Right atrium auricular region (tissue), 2 donors: ENCODE results near the gene CD7. TPM values are rescaled to one million over a fixed set of nuclear protein-coding genes. Genes with fewer than 3 reads are reported as not detected.

Source experiments
- DNase-seq: peaks from one replicate; pipeline ENCODE4 v3.0.0-alpha.2; 2019; ENCODE audit warnings: low spot score
- H3K27ac ChIP-seq, 2 donors: fragments of 200-600 bp; sonication (generic); 1 replicate in 1 of 2; 2 replicates in 1 of 2; pipeline ENCODE4 v1.5.1; 2016 to 2019
- H3K27me3 ChIP-seq, 2 donors: fragments of 200-600 bp; sonication (generic); one replicate each; pipeline versions ENCODE4 v1.5.1 to v1.6.0; 2017 to 2019
- H3K36me3 ChIP-seq: fragments of 200-600 bp; sonication (generic); one replicate; pipeline ENCODE4 v1.5.1; 2016
- H3K4me1 ChIP-seq, 2 donors: fragments of 200-600 bp; sonication (generic); one replicate each; pipeline versions ENCODE4 v1.5.1 to v1.6.0; 2017 to 2019
- H3K4me3 ChIP-seq, 2 donors: fragments of 200-600 bp; sonication (generic); 1 replicate in 1 of 2; 2 replicates in 1 of 2; pipeline ENCODE4 v1.5.1; 2017 to 2019; ENCODE audit warnings: mild to moderate bottlenecking in 1 of 2, moderate library complexity in 1 of 2
- H3K9me3 ChIP-seq, 2 donors: fragments of 200-600 bp; sonication (generic); one replicate each; pipeline ENCODE4 v1.5.1; 2019
- CTCF ChIP-seq, 2 donors: fragments of 200-600 bp; sonication (generic); IDR thresholded peaks; one replicate each; pipeline ENCODE4 v1.5.1; 2019; ENCODE audit warnings: antibody characterized with exemption in 2 of 2
- total RNA-seq, 2 donors: library from RNA; depleted of rRNA; stranded (reverse); fragments of >200 nt; gene quantifications; one replicate each; pipeline ENCODE4 v1.1.0, GENCODE V29; 2016

The CD7 gene
- total RNA-seq, 2 donors from 2014 or later, result 1.7 TPM; not detected in 1

GRCh38 chr17:82297714-82298537 lies 19.5 kb downstream of the CD7 start:
- Histone ChIP-seq H3K4me3 (peak overlapping the region; percentile 29 to 50), H3K27me3 (no peaks in the 10 kb centered on the region), H3K27ac (peak overlapping the region; percentile 81 to 82), H3K4me1 (peaks cover 0 to 42% of the 10 kb centered on the region in 2 donors), H3K9me3 (no peaks in the 10 kb centered on the region), H3K36me3 (no peaks in the 10 kb centered on the region)
- DNase-seq, result peak; percentile 96
- TF ChIP-seq CTCF (IDR thresholded peaks at IDR 0.05), result no peak

- H3K27ac ChIP-seq, result peak overlapping the region; percentile 81 to 82
- no peaks in the 10 kb centered on the region for H3K36me3 ChIP-seq
- H3K27me3 ChIP-seq, result no peaks in the 10 kb centered on the region
- DNase-seq, result peak; percentile 94
- TF ChIP-seq CTCF (IDR thresholded peaks at IDR 0.05), result no peak
- H3K4me1 ChIP-seq, result peaks cover 0 to 43% of the 10 kb centered on the region in 2 donors
- H3K9me3 ChIP-seq, result no peaks in the 10 kb centered on the region
- H3K4me3 ChIP-seq, result peak overlapping the region in 1 of 2 donors; percentile 50
These were observed 20.1 kb downstream of the CD7 start for GRCh38 chr17:82297280-82297713.

GRCh38 chr17:82296511-82297279 lies 20.7 kb downstream of the CD7 start:
- DNase-seq, result no peak
- peak overlapping the region in 1 of 2 donors; percentile 50 for H3K4me3 ChIP-seq
- no peak for TF ChIP-seq CTCF (IDR thresholded peaks at IDR 0.05)
- H3K27ac ChIP-seq, result peak overlapping the region; percentile 81 to 82
- H3K27me3 ChIP-seq, result no peaks in the 10 kb centered on the region
- H3K9me3 ChIP-seq, result no peaks in the 10 kb centered on the region
- H3K36me3 ChIP-seq, result no peaks in the 10 kb centered on the region
- peaks cover 0 to 47% of the 10 kb centered on the region in 2 donors for H3K4me1 ChIP-seq

GRCh38 chr17:82295472-82295814 lies 22.0 kb downstream of the CD7 start:
- Histone ChIP-seq H3K9me3 (no peaks in the 10 kb centered on the region), H3K27me3 (no peaks in the 10 kb centered on the region), H3K4me1 (peaks cover 0 to 41% of the 10 kb centered on the region in 2 donors), H3K4me3 (no peak overlapping the region), H3K36me3 (no peaks in the 10 kb centered on the region), H3K27ac (no peak overlapping the region)
- no peak for TF ChIP-seq CTCF (IDR thresholded peaks at IDR 0.05)
- DNase-seq, result no peak

- no peak for TF ChIP-seq CTCF (IDR thresholded peaks at IDR 0.05)
- H3K27ac ChIP-seq, result peak overlapping the region; percentile 98 to 99
- peaks cover 0 to 41% of the 10 kb centered on the region in 2 donors for H3K4me1 ChIP-seq
- no peaks in the 10 kb centered on the region for H3K9me3 ChIP-seq
- H3K36me3 ChIP-seq, result no peaks in the 10 kb centered on the region
- H3K4me3 ChIP-seq, result peak overlapping the region in 1 of 2 donors; percentile 89
- H3K27me3 ChIP-seq, result no peaks in the 10 kb centered on the region
- DNase-seq, result no peak
These were observed 23.2 kb downstream of the CD7 start for GRCh38 chr17:82294064-82294773.
